ENCODE results near the gene EDNRB.

Gene EDNRB

GRCh38 chr13:77919246-77919920 lies 752 bp upstream of the EDNRB start:
- Histone ChIP-seq H3K9me3 (ENCODE audit: control insufficient read depth in 5 of 5, low read length in 5 of 5) (no peaks in the 10 kb centered on the region), H3K27me3 (ENCODE audit: control insufficient read depth in 5 of 5, insufficient read depth in 4 of 5, low read length in 5 of 5) (no peaks in the 10 kb centered on the region), H3K27ac (ENCODE audit: low read depth, low read length) (peak overlapping the region; percentile 67), H3K9ac (ENCODE audit: low read length in 5 of 5) (peak overlapping the region; percentile 40 to 80 (median 72)), H3K36me3 (ENCODE audit: control insufficient read depth in 5 of 5, insufficient read depth in 5 of 5, low read length in 5 of 5) (no peaks in the 10 kb centered on the region), H3K4me1 (ENCODE audit: control insufficient read depth in 5 of 5, insufficient read depth in 5 of 5, low read length in 5 of 5) (peaks cover 0 to 39% (median 38%) of the 10 kb centered on the region in 5 donors), H3K4me3 (ENCODE audit: low read depth in 1 of 5, low read length in 5 of 5) (peak overlapping the region; percentile 75 to 94 (median 88))

- peak overlapping the region; percentile 35 for H3K27ac ChIP-seq (ENCODE audit: low read depth, low read length)
- H3K9ac ChIP-seq (ENCODE audit: low read length in 5 of 5) = peak overlapping the region in 3 of 5 donors; percentile 36 to 68 (median 48)
- H3K27me3 ChIP-seq (ENCODE audit: control insufficient read depth in 5 of 5, insufficient read depth in 4 of 5, low read length in 5 of 5) = no peaks in the 10 kb centered on the region
- H3K9me3 ChIP-seq (ENCODE audit: control insufficient read depth in 5 of 5, low read length in 5 of 5) = no peaks in the 10 kb centered on the region
- H3K4me1 ChIP-seq (ENCODE audit: control insufficient read depth in 5 of 5, insufficient read depth in 5 of 5, low read length in 5 of 5) = peaks cover 0 to 43% (median 39%) of the 10 kb centered on the region in 5 donors
- peak overlapping the region; percentile 75 to 94 (median 88) for H3K4me3 ChIP-seq (ENCODE audit: low read depth in 1 of 5, low read length in 5 of 5)
- no peaks in the 10 kb centered on the region for H3K36me3 ChIP-seq (ENCODE audit: control insufficient read depth in 5 of 5, insufficient read depth in 5 of 5, low read length in 5 of 5)
Observed at GRCh38 chr13:77916488-77916887, 2.1 kb downstream of the EDNRB start.

- no peaks in the 10 kb centered on the region for H3K9me3 ChIP-seq (ENCODE audit: control insufficient read depth in 5 of 5, low read length in 5 of 5)
- H3K36me3 ChIP-seq (ENCODE audit: control insufficient read depth in 5 of 5, insufficient read depth in 5 of 5, low read length in 5 of 5) = no peaks in the 10 kb centered on the region
- peak overlapping the region in 4 of 5 donors; percentile 24 to 92 (median 82) for H3K4me3 ChIP-seq (ENCODE audit: low read depth in 1 of 5, low read length in 5 of 5)
- no peaks in the 10 kb centered on the region for H3K27me3 ChIP-seq (ENCODE audit: control insufficient read depth in 5 of 5, insufficient read depth in 4 of 5, low read length in 5 of 5)
- peaks cover 0 to 43% (median 39%) of the 10 kb centered on the region in 5 donors for H3K4me1 ChIP-seq (ENCODE audit: control insufficient read depth in 5 of 5, insufficient read depth in 5 of 5, low read length in 5 of 5)
- peak overlapping the region in 2 of 5 donors; percentile 36 to 68 for H3K9ac ChIP-seq (ENCODE audit: low read length in 5 of 5)
- peak overlapping the region; percentile 35 for H3K27ac ChIP-seq (ENCODE audit: low read depth, low read length)
Observed at GRCh38 chr13:77915686-77916085, 2.9 kb downstream of the EDNRB start.

GRCh38 chr13:77913003-77913402 lies 5.6 kb downstream of the EDNRB start:
- no peak overlapping the region for H3K27ac ChIP-seq (ENCODE audit: low read depth, low read length)
- no peaks in the 10 kb centered on the region for H3K36me3 ChIP-seq (ENCODE audit: control insufficient read depth in 5 of 5, insufficient read depth in 5 of 5, low read length in 5 of 5)
- H3K9me3 ChIP-seq (ENCODE audit: control insufficient read depth in 5 of 5, low read length in 5 of 5) = no peaks in the 10 kb centered on the region
- peak overlapping the region in 3 of 5 donors; percentile 4 to 15 (median 14) for H3K4me3 ChIP-seq (ENCODE audit: low read depth in 1 of 5, low read length in 5 of 5)
- peaks cover 0 to 29% (median 22%) of the 10 kb centered on the region in 5 donors for H3K4me1 ChIP-seq (ENCODE audit: control insufficient read depth in 5 of 5, insufficient read depth in 5 of 5, low read length in 5 of 5)
- H3K9ac ChIP-seq (ENCODE audit: low read length in 5 of 5) = no peak overlapping the region
- no peaks in the 10 kb centered on the region for H3K27me3 ChIP-seq (ENCODE audit: control insufficient read depth in 5 of 5, insufficient read depth in 4 of 5, low read length in 5 of 5)

- Histone ChIP-seq H3K4me1 (ENCODE audit: control insufficient read depth in 5 of 5, insufficient read depth in 5 of 5, low read length in 5 of 5) (peaks cover 0 to 22% (median 15%) of the 10 kb centered on the region in 5 donors), H3K27me3 (ENCODE audit: control insufficient read depth in 5 of 5, insufficient read depth in 4 of 5, low read length in 5 of 5) (no peaks in the 10 kb centered on the region), H3K36me3 (ENCODE audit: control insufficient read depth in 5 of 5, insufficient read depth in 5 of 5, low read length in 5 of 5) (no peaks in the 10 kb centered on the region), H3K4me3 (ENCODE audit: low read depth in 1 of 5, low read length in 5 of 5) (no peak overlapping the region), H3K27ac (ENCODE audit: low read depth, low read length) (no peak overlapping the region), H3K9ac (ENCODE audit: low read length in 5 of 5) (no peak overlapping the region), H3K9me3 (ENCODE audit: control insufficient read depth in 5 of 5, low read length in 5 of 5) (no peaks in the 10 kb centered on the region)
Observed at GRCh38 chr13:77911751-77912150, 6.9 kb downstream of the EDNRB start.

GRCh38 chr13:77909827-77910226 lies 8.8 kb downstream of the EDNRB start:
- Histone ChIP-seq H3K4me1 (ENCODE audit: control insufficient read depth in 5 of 5, insufficient read depth in 5 of 5, low read length in 5 of 5) (peaks cover 0 to 12% (median 6%) of the 10 kb centered on the region in 5 donors), H3K36me3 (ENCODE audit: control insufficient read depth in 5 of 5, insufficient read depth in 5 of 5, low read length in 5 of 5) (no peaks in the 10 kb centered on the region), H3K9ac (ENCODE audit: low read length in 5 of 5) (no peak overlapping the region), H3K27ac (ENCODE audit: low read depth, low read length) (no peak overlapping the region), H3K27me3 (ENCODE audit: control insufficient read depth in 5 of 5, insufficient read depth in 4 of 5, low read length in 5 of 5) (no peaks in the 10 kb centered on the region), H3K9me3 (ENCODE audit: control insufficient read depth in 5 of 5, low read length in 5 of 5) (no peaks in the 10 kb centered on the region), H3K4me3 (ENCODE audit: low read depth in 1 of 5, low read length in 5 of 5) (no peak overlapping the region)

GRCh38 chr13:77908531-77908930 lies 10.1 kb downstream of the EDNRB start:
- H3K4me3 ChIP-seq (ENCODE audit: low read depth in 1 of 5, low read length in 5 of 5) = no peak overlapping the region
- H3K9me3 ChIP-seq (ENCODE audit: control insufficient read depth in 5 of 5, low read length in 5 of 5) = no peaks in the 10 kb centered on the region
- peaks cover 0 to under 1% (median 0%) of the 10 kb centered on the region in 5 donors for H3K36me3 ChIP-seq (ENCODE audit: control insufficient read depth in 5 of 5, insufficient read depth in 5 of 5, low read length in 5 of 5)
- H3K9ac ChIP-seq (ENCODE audit: low read length in 5 of 5) = no peak overlapping the region
- no peaks in the 10 kb centered on the region for H3K27me3 ChIP-seq (ENCODE audit: control insufficient read depth in 5 of 5, insufficient read depth in 4 of 5, low read length in 5 of 5)
- H3K27ac ChIP-seq (ENCODE audit: low read depth, low read length) = no peak overlapping the region
- peaks cover 0 to 7% (median 2%) of the 10 kb centered on the region in 5 donors for H3K4me1 ChIP-seq (ENCODE audit: control insufficient read depth in 5 of 5, insufficient read depth in 5 of 5, low read length in 5 of 5)

GRCh38 chr13:77907666-77908341 lies 10.8 kb downstream of the EDNRB start:
- H3K36me3 ChIP-seq (ENCODE audit: control insufficient read depth in 5 of 5, insufficient read depth in 5 of 5, low read length in 5 of 5) = peaks cover 0 to 7% (median under 1%) of the 10 kb centered on the region in 5 donors
- no peak overlapping the region for H3K27ac ChIP-seq (ENCODE audit: low read depth, low read length)
- H3K9me3 ChIP-seq (ENCODE audit: control insufficient read depth in 5 of 5, low read length in 5 of 5) = peaks cover 0 to 3% (median 0%) of the 10 kb centered on the region in 5 donors
- no peak overlapping the region for H3K4me3 ChIP-seq (ENCODE audit: low read depth in 1 of 5, low read length in 5 of 5)
- H3K4me1 ChIP-seq (ENCODE audit: control insufficient read depth in 5 of 5, insufficient read depth in 5 of 5, low read length in 5 of 5) = peaks cover 0 to 7% (median 2%) of the 10 kb centered on the region in 5 donors
- H3K27me3 ChIP-seq (ENCODE audit: control insufficient read depth in 5 of 5, insufficient read depth in 4 of 5, low read length in 5 of 5) = no peaks in the 10 kb centered on the region
- H3K9ac ChIP-seq (ENCODE audit: low read length in 5 of 5) = no peak overlapping the region

- H3K36me3 ChIP-seq (ENCODE audit: control insufficient read depth in 5 of 5, insufficient read depth in 5 of 5, low read length in 5 of 5) = peaks cover 0 to 18% (median 9%) of the 10 kb centered on the region in 5 donors
- H3K4me3 ChIP-seq (ENCODE audit: low read depth in 1 of 5, low read length in 5 of 5) = no peak overlapping the region
- no peak overlapping the region for H3K9ac ChIP-seq (ENCODE audit: low read length in 5 of 5)
- no peak overlapping the region for H3K27ac ChIP-seq (ENCODE audit: low read depth, low read length)
- H3K27me3 ChIP-seq (ENCODE audit: control insufficient read depth in 5 of 5, insufficient read depth in 4 of 5, low read length in 5 of 5) = no peaks in the 10 kb centered on the region
- H3K4me1 ChIP-seq (ENCODE audit: control insufficient read depth in 5 of 5, insufficient read depth in 5 of 5, low read length in 5 of 5) = peaks cover 0 to 7% (median 2%) of the 10 kb centered on the region in 5 donors
- peaks cover 0 to 9% (median 2%) of the 10 kb centered on the region in 5 donors for H3K9me3 ChIP-seq (ENCODE audit: control insufficient read depth in 5 of 5, low read length in 5 of 5)
Observed at GRCh38 chr13:77904031-77904430, 14.6 kb downstream of the EDNRB start.

GRCh38 chr13:77903435-77903834 lies 15.2 kb downstream of the EDNRB start:
- H3K9ac ChIP-seq (ENCODE audit: low read length in 5 of 5) = no peak overlapping the region
- H3K9me3 ChIP-seq (ENCODE audit: control insufficient read depth in 5 of 5, low read length in 5 of 5) = peaks cover 0 to 9% (median 2%) of the 10 kb centered on the region in 5 donors
- no peaks in the 10 kb centered on the region for H3K27me3 ChIP-seq (ENCODE audit: control insufficient read depth in 5 of 5, insufficient read depth in 4 of 5, low read length in 5 of 5)
- H3K27ac ChIP-seq (ENCODE audit: low read depth, low read length) = no peak overlapping the region
- H3K4me3 ChIP-seq (ENCODE audit: low read depth in 1 of 5, low read length in 5 of 5) = no peak overlapping the region
- peaks cover 0 to 18% (median 10%) of the 10 kb centered on the region in 5 donors for H3K36me3 ChIP-seq (ENCODE audit: control insufficient read depth in 5 of 5, insufficient read depth in 5 of 5, low read length in 5 of 5)
- peaks cover 0 to 7% (median 4%) of the 10 kb centered on the region in 5 donors for H3K4me1 ChIP-seq (ENCODE audit: control insufficient read depth in 5 of 5, insufficient read depth in 5 of 5, low read length in 5 of 5)

Data from subcutaneous abdominal adipose tissue (tissue), 5 donors.